HEK293 (cell line): Measurements from ENCODE around the gene MEX3A.

Experiments
- CTCF ChIP-seq: fragments of 450-650 bp; formaldehyde crosslinking; IDR thresholded peaks from 2 replicates; pipeline ENCODE4 v1.5.1; 2016; ENCODE audit warnings: missing biosample characterization, missing genetic modification characterization
- HOXD13 ChIP-seq: sonication (generic); formaldehyde crosslinking; IDR thresholded peaks from 2 replicates; pipeline ENCODE4 v1.8.0; 2022; ENCODE audit warnings: missing genetic modification reagents, borderline replicate concordance
- KLF1 ChIP-seq: fragments of 450-650 bp; formaldehyde crosslinking; IDR thresholded peaks from 2 replicates; pipeline ENCODE4 v1.5.1; 2016; ENCODE audit warnings: missing biosample characterization, missing genetic modification characterization
- PRDM10 ChIP-seq: fragments of 450-650 bp; formaldehyde crosslinking; IDR thresholded peaks from 2 replicates; pipeline ENCODE4 v1.5.1; 2016; ENCODE audit warnings: missing biosample characterization, missing genetic modification characterization
- PRDM4 ChIP-seq: fragments of 450-650 bp; formaldehyde crosslinking; IDR thresholded peaks from 2 replicates; pipeline ENCODE4 v1.5.1; 2017; ENCODE audit warnings: missing biosample characterization, missing genetic modification characterization
- TCF7L2 ChIP-seq: IDR thresholded peaks from 2 replicates; pipeline ENCODE4 v1.6.1; 2011; ENCODE audit warnings: low read depth, mild to moderate bottlenecking, inconsistent platforms, low read length, moderate library complexity, borderline replicate concordance
- ZBTB21 ChIP-seq: fragments of 450-650 bp; formaldehyde crosslinking; IDR thresholded peaks from 2 replicates; pipeline ENCODE4 v1.5.1; 2017; ENCODE audit warnings: missing biosample characterization, missing genetic modification characterization
- ZNF19 ChIP-seq: fragments of 450-650 bp; formaldehyde crosslinking; IDR thresholded peaks from 2 replicates; pipeline ENCODE4; 2016; ENCODE audit warnings: missing biosample characterization, missing genetic modification characterization, low read depth
- ZNF211 ChIP-seq: fragments of 450-650 bp; formaldehyde crosslinking; IDR thresholded peaks from 2 replicates; pipeline ENCODE4 v1.5.1; 2016; ENCODE audit warnings: low read depth, missing biosample characterization, missing genetic modification characterization
- ZNF280C ChIP-seq: fragments of 450-650 bp; formaldehyde crosslinking; IDR thresholded peaks from 2 replicates; pipeline ENCODE4 v1.5.1; 2016; ENCODE audit warnings: missing biosample characterization, missing genetic modification characterization
- ZNF398 ChIP-seq: fragments of 450-650 bp; formaldehyde crosslinking; IDR thresholded peaks from 2 replicates; pipeline ENCODE4 v1.5.1; 2017; ENCODE audit warnings: missing biosample characterization, missing genetic modification characterization
- ZNF404 ChIP-seq: fragments of 450-650 bp; formaldehyde crosslinking; IDR thresholded peaks from 2 replicates; pipeline ENCODE4 v1.5.1; 2017; ENCODE audit warnings: missing biosample characterization, missing genetic modification characterization
- ZNF423 ChIP-seq: fragments of 450-650 bp; formaldehyde crosslinking; IDR thresholded peaks from 2 replicates; pipeline ENCODE4 v1.5.1; 2016; ENCODE audit warnings: missing biosample characterization, missing genetic modification characterization
- ZNF510 ChIP-seq: fragments of 450-650 bp; formaldehyde crosslinking; IDR thresholded peaks from 2 replicates; pipeline ENCODE4 v1.5.1; 2018; ENCODE audit warnings: mild to moderate bottlenecking, missing genetic modification characterization, missing biosample characterization; ENCODE audit not compliant: insufficient replicate concordance
- ZNF571 ChIP-seq: fragments of 450-650 bp; formaldehyde crosslinking; IDR thresholded peaks from 2 replicates; pipeline ENCODE4 v1.5.0; 2017; ENCODE audit warnings: missing biosample characterization, missing genetic modification characterization
- ZNF585B ChIP-seq: fragments of 450-650 bp; formaldehyde crosslinking; IDR thresholded peaks from 2 replicates; pipeline ENCODE4 v1.5.1; 2016; ENCODE audit warnings: missing biosample characterization, missing genetic modification characterization
- ZNF623 ChIP-seq: fragments of 450-650 bp; formaldehyde crosslinking; IDR thresholded peaks from 2 replicates; pipeline ENCODE4 v1.5.1; 2016; ENCODE audit warnings: missing biosample characterization, missing genetic modification characterization
- ZNF704 ChIP-seq: fragments of 450-650 bp; formaldehyde crosslinking; IDR thresholded peaks from 2 replicates; pipeline ENCODE4 v1.5.1; 2016; ENCODE audit warnings: missing biosample characterization, missing genetic modification characterization
- ZNF776 ChIP-seq: fragments of 450-650 bp; formaldehyde crosslinking; IDR thresholded peaks from 2 replicates; pipeline ENCODE4 v1.5.0; 2017; ENCODE audit warnings: missing biosample characterization, missing genetic modification characterization, borderline replicate concordance
- ZNF777 ChIP-seq: fragments of 450-650 bp; formaldehyde crosslinking; IDR thresholded peaks from 2 replicates; pipeline ENCODE4 v1.5.1; 2017; ENCODE audit warnings: missing biosample characterization, missing genetic modification characterization, borderline replicate concordance
- ZNF792 ChIP-seq: fragments of 450-650 bp; formaldehyde crosslinking; IDR thresholded peaks from 2 replicates; pipeline ENCODE4 v1.5.1; 2016; ENCODE audit warnings: missing biosample characterization, missing genetic modification characterization
- ZSCAN30 ChIP-seq: fragments of 450-650 bp; IDR thresholded peaks from 2 replicates; pipeline ENCODE4 v1.5.1; 2018; ENCODE audit warnings: missing biosample characterization, mild to moderate bottlenecking, missing genetic modification characterization, moderate library complexity

The MEX3A gene

GRCh38 chr1:156104065-156104810 is 22.0 kb upstream of the MEX3A start (continued):
- TF ChIP-seq ZNF571 (no peak), ZNF777 (tag by site-specific recombination) (no peak), ZNF280C (no peak), ZNF211 (no peak), ZNF398 (tag by site-specific recombination) (peak; percentile 71), ZNF704 (tag by site-specific recombination) (no peak), HOXD13 (no peak), ZNF585B (tag by site-specific recombination) (no peak), PRDM4 (tag by site-specific recombination) (no peak), ZNF19 (tag by site-specific recombination) (no peak), ZNF776 (tag by site-specific recombination) (no peak), CTCF (no peak), ZNF792 (tag by site-specific recombination) (no peak), ZNF510 (tag by site-specific recombination) (no peak), ZBTB21 (no peak), ZNF404 (no peak), PRDM10 (peak; percentile 96), ZNF423 (tag by site-specific recombination) (no peak), ZNF623 (tag by site-specific recombination) (no peak), TCF7L2 (no peak), ZSCAN30 (tag by site-specific recombination) (no peak), KLF1 (tag by site-specific recombination) (no peak; the same call in 1 of the 2 replicates)
